ENCODE results near the gene RNF180.

- TF ChIP-seq CTCF (IDR thresholded peaks at IDR 0.05; ENCODE audit: low read length) (no peak), EZH2 (IDR thresholded peaks at IDR 0.05; ENCODE audit: borderline replicate concordance, low read length) (no peak)
These were observed 41.0 kb downstream of the RNF180 start for GRCh38 chr5:64206653-64207052.
